ENCODE measurements around the gene SERTAD1.

The SERTAD1 gene

DNA sequence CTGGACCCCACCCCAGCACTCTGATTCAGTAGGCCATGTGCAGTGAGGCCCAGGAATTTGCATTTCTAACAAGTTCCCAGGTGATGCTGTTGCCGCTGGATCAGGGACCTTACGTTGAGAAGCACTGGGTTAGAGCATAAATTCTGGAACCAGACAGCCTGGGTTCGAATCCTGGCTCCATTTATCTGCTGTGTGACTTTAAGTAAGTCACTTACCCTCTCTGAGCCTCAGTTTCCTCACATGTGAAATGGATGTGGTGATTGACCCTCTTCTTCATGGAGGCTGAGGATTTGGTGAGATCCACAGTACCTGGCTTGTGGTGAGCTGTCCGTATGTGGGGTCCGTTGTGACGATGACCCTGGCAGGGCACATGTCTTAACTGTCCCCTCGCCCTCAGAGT, 51.7 kb downstream of the SERTAD1 start:
- TF ChIP-seq, protein P1, sequence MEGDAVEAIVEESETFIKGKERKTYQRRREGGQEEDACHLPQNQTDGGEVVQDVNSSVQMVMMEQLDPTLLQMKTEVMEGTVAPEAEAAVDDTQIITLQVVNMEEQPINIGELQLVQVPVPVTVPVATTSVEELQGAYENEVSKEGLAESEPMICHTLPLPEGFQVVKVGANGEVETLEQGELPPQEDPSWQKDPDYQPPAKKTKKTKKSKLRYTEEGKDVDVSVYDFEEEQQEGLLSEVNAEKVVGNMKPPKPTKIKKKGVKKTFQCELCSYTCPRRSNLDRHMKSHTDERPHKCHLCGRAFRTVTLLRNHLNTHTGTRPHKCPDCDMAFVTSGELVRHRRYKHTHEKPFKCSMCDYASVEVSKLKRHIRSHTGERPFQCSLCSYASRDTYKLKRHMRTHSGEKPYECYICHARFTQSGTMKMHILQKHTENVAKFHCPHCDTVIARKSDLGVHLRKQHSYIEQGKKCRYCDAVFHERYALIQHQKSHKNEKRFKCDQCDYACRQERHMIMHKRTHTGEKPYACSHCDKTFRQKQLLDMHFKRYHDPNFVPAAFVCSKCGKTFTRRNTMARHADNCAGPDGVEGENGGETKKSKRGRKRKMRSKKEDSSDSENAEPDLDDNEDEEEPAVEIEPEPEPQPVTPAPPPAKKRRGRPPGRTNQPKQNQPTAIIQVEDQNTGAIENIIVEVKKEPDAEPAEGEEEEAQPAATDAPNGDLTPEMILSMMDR (conservative IDR thresholded peaks at IDR 0.05; ENCODE audit: low read depth, low read length), result no peak

GRCh38 chr19:40371802-40372122, 54.0 kb downstream of the SERTAD1 start:
- TF ChIP-seq, protein P1 (conservative IDR thresholded peaks at IDR 0.05; ENCODE audit: low read depth, low read length), result no peak
- no peak overlapping the region for H3K4me3 ChIP-seq (ENCODE audit: low read depth, low read length)
- no peak for DNase-seq (ENCODE audit: low read depth)

More for the DNA sequence above, 51.7 kb downstream of the SERTAD1 start:
- no peak overlapping the region for H3K4me3 ChIP-seq (ENCODE audit: low read depth, low read length)
- DNase-seq (ENCODE audit: low read depth), result no peak

All from choroid plexus epithelial cell (primary cell).